Skin of body (tissue), 2 donors: ENCODE measurements around the gene STK11. TPM values are rescaled to one million over a fixed set of nuclear protein-coding genes. Genes with fewer than 3 reads are reported as not detected.

Experiments
- DNase-seq: peaks from one replicate; lab custom pipeline; 2025; lab: John Stamatoyannopoulos, UW
- total RNA-seq: library from RNA; depleted of rRNA; stranded (reverse); fragments of >200 nt; gene quantifications from one replicate; pipeline ENCODE4 v1.2.3, GENCODE V29; 2014

STK11 gene
- total RNA-seq, 1 donor from 2014 or later, result 37.3 TPM

DNA sequence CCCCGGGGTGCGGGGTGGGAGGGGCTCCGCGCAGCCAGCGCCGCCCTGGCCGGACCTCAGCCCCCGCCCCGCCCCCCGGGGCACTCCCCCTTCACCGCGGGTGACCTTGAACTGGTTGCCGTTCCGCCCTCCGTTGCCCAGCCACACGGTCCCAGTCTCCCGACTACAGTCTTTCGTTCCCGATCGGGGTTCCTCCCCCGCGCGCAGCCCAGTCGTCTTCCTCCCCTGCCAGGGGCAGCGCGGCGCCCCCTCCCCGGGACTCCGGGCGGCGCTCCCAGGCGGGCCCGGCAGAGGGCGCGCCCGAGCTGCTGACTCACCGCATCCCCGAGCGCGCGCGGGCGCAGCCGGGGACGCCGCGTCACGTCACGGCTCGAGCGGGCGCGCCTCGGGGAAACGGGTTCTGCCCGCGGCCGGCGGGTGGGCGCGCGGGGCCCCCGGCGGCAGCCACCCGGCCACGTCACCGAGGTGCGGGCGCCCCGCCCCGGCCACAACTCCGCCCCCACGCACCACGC is 43.3 kb downstream of the STK11 start:
- peak; percentile 73 for DNase-seq

DNA sequence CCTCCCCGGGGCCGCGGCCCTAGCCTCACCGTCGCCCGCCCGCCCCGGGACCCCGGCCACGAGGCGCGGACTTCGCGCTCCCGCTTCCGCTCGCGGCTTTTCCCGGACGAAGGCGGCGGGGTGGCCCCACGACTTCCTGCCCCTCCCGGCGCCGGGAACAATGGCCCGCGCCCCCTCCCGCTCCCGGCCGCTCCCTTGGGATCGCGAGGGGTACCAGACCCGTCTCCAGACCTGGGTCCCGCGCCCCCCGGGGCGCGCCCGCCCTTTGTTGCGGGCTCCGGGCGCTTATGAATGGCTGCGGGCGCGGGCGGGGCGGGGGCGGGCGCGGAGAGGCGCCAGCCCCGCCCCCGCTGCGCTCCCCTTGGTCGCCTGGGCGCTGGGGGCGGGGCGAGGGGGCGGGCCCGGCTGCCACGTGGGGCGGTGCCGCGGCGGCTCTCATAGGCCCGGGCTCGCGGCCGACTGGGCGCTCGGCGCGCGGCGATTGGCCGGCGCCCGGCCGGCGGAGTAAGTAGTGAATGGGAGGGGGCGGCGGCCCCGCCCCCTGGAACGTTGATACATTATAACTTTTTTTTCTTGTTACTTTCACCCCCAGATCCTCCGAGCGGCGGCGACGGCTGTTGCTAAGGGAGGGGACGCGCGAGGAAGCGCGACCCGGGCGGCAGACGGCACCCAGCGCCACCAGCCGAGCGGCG is 43.9 kb downstream of the STK11 start:
- peak; percentile 91 for DNase-seq

DNA sequence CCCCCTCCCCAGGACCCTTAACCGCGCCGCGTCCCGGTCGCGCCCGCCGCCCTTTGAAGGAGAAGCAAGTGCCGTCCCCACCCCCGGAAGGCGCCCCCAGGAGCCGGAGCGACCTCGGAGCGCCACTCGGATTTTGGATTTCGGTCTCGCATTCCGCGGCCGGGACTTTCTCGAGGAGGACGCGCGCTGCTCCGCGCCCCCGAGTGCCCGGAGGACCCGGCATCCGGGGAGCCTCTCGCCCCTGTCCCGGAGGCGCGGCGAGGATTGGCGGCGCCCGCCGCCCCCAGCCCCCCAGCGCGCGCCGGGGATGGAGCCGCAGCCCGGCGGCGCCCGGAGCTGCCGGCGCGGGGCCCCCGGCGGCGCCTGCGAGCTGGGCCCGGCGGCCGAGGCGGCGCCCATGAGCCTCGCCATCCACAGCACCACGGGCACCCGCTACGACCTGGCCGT is 44.4 kb downstream of the STK11 start:
- no peak for DNase-seq

DNA sequence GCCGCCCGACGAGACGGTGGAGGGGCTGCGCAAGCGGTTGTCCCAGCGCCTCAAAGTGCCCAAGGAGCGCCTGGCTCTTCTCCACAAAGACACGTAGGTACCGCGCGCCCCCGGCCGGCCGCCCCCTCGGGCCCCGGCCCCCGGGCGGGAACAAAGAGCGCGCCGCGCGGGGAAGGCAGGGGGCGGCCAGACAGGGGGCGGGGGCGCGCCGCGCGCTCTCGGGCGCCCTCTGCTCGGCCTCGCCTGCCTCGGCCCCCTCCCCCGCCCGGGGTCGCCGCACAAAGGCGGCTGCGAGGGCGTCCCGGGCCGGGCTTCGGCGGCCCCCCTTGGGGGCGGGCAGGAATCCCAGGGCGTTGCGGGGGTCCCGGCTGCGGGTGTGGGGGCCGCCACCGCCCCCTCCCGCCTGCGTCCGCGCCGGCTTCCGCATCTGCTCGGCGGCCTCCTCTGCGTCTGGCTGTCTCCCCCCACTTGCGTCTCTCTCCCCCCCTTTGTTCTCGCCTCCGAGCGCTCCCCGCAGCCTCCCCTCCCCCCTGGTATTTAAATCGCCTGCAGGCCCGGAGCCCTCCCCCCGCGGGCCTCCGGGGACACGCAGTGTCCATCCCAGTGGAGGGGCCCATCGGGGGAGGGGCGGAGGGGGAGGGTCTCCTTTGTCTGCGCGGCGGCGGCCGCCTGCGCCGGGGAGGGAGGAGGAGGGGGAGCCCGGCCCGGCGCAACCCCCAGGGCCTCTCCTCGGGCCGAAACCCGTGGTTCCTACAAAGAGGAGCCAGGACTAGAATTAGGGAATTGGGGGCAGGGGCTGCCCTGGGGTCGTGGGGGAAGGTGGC is 45.1 kb downstream of the STK11 start:
- DNase-seq, result no peak

DNA sequence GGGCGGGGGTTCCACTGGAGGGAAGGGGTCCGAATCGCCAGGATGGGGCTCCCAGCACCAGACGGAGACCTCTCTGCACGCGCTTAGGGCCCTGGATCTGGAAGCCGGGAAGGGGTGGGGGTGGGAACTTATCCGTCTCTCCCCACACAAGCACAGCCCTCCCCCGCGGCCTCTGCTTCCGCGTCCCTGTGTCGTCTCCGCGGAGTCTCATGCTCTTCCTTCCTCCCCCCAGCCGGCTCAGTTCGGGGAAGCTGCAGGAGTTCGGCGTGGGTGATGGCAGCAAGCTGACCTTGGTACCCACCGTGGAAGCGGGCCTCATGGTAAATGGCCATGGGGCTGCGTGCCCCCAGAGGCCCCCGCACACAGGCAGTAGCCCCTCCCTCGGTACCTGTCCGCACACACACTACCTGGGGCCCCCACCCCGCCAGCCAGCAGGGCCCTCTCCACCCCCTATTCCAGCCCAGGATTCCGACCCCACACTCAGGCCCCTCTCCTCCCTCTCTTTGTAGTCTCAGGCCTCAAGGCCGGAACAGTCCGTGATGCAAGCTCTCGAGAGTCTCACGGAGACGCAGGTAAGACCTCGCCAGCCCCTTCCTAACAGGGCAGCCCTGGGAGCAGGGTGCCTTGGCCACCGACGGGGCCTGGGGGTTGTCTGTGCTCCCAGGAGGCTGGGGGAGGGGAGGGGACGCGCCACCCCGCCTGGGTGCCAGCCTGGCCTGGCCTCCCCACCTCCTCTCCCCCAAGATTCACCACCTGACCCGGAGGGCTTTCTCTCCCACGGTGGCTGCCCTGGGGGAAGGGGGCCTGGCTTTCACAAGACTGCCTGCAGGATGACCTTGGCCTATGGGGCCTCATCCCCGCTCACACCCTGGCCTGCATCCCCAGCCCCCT is 46.0 kb downstream of the STK11 start:
- DNase-seq, result no peak

DNA sequence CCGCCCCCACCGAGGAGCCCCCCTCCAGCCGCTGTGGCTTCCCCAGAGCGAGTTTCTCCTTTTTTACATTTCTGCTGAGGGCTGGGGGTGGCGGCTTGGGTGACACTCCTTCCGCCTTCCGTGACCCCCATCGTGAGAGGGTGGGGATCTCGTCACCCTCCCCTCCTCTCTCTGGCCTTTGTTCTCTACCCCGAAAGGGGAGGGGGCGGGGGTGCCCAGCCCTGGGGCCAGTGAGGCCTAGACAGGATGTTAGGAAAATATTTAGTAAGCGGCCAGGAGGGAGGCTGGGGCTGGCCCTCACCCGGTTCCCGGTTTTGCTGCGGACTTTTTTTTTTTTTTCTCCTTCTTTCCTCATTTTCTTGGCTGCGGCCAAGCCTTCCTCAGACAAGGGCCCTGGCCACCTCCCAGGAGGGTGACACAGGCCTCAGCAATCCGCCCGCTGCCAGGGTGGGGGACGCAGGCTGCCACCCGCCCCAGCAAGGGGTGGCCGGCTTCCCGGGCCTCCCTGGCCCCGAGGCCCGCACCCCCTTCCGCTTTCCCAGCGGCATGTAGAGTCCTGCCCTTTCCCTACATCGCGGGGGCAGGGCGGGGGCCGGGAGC is 46.7 kb downstream of the STK11 start:
- no peak for DNase-seq

DNA sequence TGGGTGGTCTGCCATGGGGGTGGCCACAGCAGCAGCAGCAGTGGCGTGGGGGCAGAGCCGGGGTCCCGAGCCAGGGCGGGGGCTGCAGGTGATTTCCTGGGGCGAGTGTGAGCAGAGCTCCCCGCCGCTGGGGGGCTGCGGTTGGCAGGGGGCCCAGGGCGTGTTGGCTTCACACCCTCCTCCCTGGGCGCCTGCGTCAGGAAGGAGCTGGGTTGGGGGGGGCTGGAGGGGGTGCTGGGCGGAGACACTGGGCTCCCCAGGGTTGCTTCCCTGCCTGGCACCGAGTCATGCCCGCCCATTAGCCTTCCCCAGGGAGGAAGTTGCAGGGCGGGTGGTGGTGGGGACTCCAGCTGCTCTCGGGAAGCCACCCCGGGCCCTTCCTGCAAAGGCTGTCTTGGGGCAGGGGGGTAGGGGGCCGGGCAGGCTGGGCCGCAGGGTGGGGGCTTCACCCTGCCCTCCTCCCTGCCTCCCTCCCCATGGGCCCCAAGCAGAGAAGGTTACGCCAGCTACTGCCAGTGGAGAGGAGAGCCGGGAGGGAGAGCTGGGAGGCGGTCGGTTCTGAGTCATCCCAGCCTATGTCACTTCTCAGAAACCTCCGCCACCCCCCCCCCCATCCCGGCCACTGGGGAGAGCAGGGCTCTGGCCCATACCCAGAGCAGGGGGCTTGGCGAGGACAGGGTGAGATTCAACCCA is 47.4 kb downstream of the STK11 start:
- peak; percentile 83 for DNase-seq

DNA sequence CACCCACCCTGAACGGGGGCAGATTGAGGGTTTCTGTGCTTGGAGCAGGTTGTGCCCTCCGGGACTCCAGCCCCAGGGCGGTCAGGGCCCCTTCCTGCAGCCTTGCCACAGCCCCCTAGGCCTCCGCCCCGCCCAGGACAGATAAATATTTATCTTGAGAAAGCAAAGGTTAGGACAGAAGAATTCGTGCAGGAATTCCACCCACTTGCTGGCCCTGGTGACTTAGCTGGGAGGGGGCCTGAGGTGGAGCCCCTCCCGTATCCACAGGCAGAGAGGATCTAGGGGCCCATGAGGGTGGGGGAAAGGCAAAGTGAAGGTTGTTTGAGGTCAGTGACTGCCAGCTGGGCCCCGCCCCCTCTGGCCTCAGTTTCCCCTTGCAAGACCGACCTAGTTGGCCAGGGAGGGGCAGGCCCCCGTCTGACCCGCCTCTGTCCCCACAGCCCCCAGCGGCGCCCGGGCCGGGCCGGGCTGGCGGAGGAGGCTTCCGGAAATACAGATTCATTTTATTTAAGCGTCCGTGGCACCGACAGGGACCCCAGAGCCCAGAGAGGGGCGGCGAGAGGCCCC is 48.0 kb downstream of the STK11 start:
- no peak for DNase-seq

DNA sequence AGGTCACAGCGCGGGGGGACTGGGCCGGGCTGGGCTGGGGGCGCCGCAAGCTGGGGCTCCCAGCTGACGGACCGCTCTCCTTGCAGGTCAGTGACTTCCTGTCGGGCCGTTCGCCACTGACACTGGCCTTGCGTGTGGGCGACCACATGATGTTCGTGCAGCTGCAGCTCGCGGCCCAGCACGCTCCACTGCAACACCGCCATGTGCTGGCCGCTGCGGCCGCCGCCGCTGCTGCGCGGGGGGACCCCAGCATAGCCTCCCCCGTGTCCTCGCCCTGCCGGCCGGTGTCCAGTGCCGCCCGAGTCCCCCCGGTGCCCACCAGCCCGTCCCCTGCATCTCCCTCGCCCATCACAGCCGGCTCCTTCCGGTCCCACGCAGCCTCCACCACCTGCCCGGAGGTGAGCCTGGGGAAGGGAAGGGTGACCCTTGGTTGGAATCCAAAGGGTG is 48.5 kb downstream of the STK11 start:
- DNase-seq, result no peak

DNA sequence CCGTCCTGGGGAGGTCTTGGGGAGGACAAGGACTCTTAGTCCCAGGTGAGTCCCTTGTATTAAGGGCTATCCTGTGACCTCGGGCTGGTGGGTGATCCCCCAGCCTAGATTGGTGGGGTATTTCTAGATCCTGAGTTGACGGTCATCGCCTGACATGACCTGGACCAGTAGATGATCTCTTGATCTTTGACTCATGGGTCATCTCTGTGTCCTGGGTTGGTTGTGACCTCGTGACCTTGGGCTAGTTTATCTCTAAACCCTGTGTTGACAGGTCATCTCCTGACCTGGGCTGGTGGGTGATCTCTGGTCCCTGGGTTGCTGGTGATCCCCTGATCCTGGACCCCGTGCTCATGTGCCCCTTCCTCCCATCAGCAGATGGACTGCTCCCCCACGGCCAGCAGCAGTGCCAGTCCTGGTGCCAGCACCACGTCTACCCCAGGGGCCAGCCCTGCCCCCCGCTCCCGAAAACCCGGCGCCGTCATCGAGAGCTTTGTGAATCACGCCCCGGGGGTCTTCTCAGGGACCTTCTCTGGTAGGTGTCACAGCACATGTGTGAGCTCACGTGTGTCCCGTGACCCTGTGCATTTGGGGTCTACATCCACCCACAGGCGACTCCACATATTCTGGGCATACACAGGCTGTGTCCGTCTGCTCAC is 49.1 kb downstream of the STK11 start:
- DNase-seq, result no peak

DNA sequence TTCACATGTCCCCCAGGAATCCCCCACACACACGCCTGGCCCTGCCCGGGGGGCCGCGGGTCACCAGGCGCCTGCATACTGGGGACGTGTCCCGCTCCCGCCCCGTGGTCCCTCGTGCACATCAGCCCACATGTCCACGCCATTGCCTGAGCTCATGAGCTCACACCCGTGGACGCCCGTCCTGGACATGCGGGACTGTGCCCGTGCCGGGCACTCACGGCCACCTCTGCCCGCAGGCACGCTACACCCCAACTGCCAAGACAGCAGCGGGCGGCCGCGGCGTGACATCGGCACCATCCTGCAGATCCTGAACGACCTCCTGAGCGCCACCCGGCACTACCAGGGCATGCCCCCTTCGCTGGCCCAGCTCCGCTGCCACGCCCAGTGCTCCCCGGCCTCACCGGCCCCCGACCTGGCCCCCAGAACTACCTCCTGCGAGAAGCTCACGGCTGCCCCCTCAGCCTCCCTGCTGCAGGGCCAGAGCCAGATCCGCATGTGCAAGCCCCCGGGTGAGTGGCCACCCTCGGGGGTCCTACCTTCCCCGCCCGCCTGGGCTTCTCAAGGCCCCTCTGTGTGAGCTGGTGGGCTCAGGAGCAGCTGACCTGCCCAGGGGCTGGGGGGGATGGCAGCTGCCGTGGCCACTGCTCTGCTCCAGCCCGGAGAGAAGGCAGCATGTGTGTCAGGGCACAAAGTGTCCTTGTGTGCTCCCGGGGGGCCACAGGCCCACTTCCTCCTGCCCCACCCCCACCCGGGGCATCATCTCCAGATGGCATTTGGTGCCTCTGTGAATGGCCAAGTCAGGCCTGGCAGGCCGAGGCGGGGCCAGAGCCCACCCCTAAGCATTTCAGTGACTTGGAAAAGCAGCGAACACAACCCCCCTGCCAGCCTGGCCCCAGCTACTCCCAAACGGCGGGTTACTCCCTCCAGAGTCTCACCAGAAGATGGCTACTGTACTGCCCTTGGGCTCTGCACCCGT is 49.9 kb downstream of the STK11 start:
- no peak for DNase-seq

DNA sequence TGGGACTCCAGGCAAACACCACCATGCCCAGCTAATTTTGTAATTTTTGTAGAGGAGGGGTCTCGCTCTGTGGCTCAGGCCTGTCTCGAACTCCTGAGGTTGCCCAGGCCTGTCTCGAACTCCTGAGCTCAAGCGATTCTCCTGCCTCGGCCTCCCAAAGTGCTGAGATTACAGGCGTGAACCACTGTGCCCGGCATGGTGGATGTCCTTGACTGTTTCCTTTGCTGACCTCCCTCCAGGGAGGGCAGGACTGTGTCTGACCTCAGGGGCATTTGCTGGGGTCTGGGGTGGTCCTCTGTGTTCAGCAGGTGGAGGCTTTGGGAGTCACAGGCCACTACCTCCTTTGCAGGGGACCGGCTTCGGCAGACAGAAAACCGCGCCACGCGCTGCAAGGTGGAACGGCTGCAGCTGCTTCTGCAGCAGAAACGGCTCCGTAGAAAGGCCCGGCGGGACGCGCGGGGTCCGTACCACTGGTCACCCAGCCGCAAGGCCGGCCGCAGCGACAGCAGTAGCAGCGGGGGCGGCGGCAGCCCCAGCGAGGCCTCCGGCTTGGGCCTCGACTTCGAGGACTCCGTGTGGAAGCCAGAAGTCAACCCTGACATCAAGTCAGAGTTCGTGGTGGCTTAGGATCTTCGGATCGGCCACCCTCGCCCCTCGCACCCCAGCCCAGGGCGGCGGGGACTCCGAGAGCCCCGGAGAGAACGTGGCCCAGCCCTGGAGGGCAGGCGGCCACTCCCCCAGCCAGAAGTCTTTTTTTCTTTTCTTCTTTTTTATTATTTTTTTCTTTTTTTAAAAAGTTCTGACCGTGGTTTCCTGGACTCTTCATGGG is 51.3 kb downstream of the STK11 start:
- DNase-seq, result no peak

DNA sequence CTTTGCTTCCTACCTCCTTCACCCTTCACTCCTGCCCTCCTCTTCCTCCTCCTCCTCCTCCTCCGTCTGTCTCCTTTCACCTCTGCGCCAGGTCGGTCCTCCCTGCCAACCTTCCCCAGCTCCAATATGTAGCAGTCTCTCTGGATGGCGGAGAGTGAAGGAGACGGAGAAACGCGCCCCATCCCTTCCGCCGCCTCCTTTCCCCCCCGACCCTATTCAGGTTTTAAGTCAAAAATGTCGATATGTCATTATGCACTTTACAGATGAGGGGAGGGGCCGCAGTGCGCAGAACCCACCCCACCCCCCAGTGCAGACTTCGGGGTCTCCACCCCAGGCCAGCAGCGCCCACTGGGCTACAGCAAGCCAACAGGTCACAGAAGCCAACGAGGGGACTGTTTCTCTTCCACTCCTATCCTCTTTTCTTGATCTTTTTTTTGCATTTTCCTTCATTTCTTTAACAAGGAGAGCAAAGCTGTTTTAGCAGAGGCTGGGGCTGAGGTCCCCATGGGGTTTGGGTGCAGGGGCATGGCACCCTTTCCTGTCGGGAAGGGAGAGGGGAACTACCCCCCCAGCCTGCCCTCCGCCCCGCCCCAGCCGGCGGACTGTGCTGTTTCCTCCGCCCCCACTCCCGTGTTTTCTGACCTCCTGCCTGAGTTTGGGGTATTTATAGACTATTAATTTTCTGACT is 52.0 kb downstream of the STK11 start:
- no peak for DNase-seq

DNA sequence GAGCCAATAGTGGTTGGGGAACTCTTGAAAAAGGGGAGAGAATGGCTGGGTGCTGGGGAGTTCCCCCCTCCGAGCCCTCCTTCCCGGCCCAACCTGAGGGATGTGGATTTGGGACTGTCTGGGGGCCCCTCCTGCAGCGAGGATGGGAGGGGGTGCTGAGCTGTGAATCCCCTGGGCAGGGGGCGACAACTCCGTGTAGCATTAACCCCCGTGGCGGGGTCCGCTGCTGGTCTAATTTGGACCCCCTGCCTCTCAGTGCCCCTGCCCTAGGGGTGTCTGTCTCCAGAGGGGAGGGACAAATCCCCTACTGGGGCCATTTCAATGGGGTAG is 52.5 kb downstream of the STK11 start:
- no peak for DNase-seq

DNA sequence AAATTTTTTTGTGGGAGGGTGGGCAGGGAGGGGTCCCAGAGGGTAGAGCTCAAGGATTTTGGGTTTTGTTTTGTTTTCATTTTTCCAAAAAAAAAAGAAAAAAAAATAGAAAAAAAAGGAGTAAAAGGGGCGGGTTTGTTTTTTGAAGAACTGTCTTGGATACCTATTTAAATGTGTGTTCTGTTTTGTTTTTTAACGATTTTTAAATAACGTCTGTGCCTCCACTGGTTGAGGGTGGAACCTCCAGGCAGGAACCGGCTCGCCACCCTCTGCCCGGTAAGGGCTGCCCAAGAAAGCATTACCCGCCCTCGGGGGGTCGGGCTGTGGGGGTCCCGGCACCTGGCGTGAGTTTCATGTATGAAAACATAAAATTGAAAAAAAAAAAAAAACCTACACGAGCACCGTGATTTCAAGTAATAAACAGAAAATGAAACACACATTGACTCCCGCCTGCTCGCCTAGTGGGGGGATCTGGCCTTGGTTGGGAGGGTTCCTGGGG is 53.2 kb downstream of the STK11 start:
- DNase-seq, result no peak

DNA sequence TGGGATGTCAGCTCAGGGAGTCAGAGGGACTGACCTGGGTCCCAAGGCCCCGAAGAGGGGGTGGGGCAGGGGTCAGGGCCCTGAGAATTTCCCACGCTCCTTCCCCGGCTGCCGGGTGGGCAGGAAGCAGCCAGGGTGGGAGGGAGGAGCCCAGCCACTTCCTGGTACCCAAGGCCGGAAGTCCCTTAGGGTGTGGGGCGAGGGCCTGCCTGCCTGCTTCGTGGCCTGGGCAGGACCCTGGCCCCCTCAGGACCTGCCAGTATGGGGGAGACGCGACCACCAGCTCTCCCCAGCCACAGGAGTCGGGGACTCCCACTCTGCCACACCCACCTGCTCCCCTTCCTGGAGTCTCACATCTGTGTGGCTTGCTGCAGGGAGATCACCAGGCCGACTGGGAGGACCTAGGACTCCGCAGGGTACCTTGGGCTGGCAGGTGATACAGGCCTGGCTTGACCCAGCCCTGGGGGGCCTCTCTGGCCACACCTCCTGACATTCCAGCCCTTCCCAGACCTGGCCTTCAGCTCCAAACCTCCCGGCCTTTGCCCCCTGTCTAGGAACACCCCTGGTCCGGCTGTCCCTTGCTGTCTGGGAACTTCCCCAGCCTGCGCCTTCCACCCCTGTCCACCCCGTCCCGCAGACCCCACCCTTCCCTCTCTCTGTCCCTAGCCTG is 53.8 kb downstream of the STK11 start:
- no peak for DNase-seq
